Activated CD4-positive, alpha-beta T cell treated with anti-CD3 and anti-CD28 coated beads, Interleukin-2, amount 50 U/mL, for 4 hours (primary cell): ENCODE data around the gene GDF15.

Experiments used
- DNase-seq, 2 experiments: peaks; one replicate each; pipeline ENCODE4 v3.0.0-alpha.2; 2020

The GDF15 gene

GRCh38 chr19:18432275-18433014 is 46.5 kb downstream of the GDF15 start:
- no peak for DNase-seq

GRCh38 chr19:18433015-18433691 is 47.2 kb downstream of the GDF15 start:
- peak; percentile 48 to 57 for DNase-seq

- DNase-seq = no peak
Measured at GRCh38 chr19:18433735-18434398, 47.9 kb downstream of the GDF15 start.

GRCh38 chr19:18434411-18435175 is 48.6 kb downstream of the GDF15 start:
- no peak for DNase-seq

GRCh38 chr19:18435178-18435841 is 49.4 kb downstream of the GDF15 start:
- DNase-seq = no peak

GRCh38 chr19:18435842-18436670 is 50.1 kb downstream of the GDF15 start:
- no peak for DNase-seq

GRCh38 chr19:18436671-18437490 is 50.9 kb downstream of the GDF15 start:
- DNase-seq = peak; percentile 55 to 65

GRCh38 chr19:18437491-18438330 is 51.8 kb downstream of the GDF15 start, which contains the start of gene ISYNA1:
Gene ISYNA1 (minus strand): TSS chr19:18438133. CDS start chr19:18437979, 154 bp downstream.
- DNase-seq = peak; percentile 57 to 63

GRCh38 chr19:18438331-18439024 is 52.5 kb downstream of the GDF15 start:
- DNase-seq = no peak
